GM11168 (cell line): ENCODE measurements around the gene YIF1B.

Experiments used
- in situ Hi-C: fragments of 300-500 bp; cut with MboI; formaldehyde crosslinking; loops from one replicate; pipeline ENCODE4 v1.12.0; 2022; ENCODE audit warnings: low sequenced_read_pairs; ENCODE audit not compliant: unreplicated experiment

The YIF1B gene

GRCh38 chr19:38281811-38282566, 33.8 kb downstream of the YIF1B start:
- in situ Hi-C loops: no loop called here

GRCh38 chr19:38280030-38280921, 35.5 kb downstream of the YIF1B start:
- in situ Hi-C loops: no loop called here

GRCh38 chr19:38278751-38279150, 37.0 kb downstream of the YIF1B start:
- in situ Hi-C loops: no loop called here

DNA sequence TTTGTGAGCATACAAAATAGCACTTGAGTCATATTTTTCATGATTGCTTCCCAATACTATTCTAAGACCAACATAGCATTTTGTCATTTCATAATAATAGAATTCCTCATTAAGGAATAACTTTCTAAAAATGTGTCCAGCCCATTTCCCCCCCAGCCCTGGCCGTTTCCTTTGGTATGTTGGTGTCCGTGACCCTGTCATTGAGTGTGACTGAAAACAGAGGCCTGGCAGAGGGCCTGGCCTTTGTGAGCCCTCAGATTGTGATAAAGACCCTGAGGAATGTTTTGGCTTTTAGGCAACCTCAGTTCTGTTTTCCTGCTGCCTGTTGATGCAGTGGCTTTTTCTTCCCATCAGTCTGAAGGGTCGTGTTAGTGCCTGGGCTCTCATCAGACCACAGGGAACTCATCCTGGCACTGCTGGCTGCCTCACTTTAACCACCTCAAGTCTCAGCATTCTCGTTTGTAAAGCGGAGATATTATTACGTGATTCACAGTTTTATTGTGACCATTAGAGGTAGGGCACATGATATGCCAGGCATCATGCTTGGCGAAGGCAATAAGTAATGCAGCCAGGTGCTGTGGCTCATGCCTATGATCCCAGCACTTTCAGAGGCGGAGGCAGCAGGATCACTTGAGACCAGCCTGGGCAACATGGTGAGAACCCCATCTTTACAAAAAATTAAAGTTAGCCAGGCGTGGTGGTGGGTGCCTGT, 37.6 kb downstream of the YIF1B start:
- in situ Hi-C loops: no loop called here

DNA sequence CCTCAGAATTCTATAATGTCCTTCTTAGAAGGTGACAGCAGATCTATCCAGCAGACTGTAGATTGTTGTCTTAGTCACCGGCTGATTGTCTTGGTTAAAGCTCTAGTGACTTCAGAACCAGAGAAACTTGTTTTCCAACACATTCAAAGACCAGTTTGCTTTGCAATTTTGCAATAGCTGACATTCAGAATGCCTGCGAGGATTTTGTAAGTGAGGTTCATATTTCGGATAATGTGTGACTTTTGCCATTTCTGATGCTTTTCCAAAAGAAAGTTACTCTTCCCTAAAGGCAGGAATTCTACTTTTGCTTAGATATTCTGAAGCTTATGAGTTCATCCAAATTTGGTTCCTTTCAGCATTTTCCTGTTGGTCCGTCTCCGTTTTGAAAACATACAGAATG, 38.2 kb downstream of the YIF1B start:
- in situ Hi-C loops: no loop called here

GRCh38 chr19:38276942-38277517, 38.7 kb downstream of the YIF1B start:
- in situ Hi-C loops: no loop called here

- in situ Hi-C loops: no loop called here
Measured at GRCh38 chr19:38274739-38275138, 41.0 kb downstream of the YIF1B start.

GRCh38 chr19:38273499-38273898, 42.2 kb downstream of the YIF1B start:
- in situ Hi-C loops: no loop called here

DNA sequence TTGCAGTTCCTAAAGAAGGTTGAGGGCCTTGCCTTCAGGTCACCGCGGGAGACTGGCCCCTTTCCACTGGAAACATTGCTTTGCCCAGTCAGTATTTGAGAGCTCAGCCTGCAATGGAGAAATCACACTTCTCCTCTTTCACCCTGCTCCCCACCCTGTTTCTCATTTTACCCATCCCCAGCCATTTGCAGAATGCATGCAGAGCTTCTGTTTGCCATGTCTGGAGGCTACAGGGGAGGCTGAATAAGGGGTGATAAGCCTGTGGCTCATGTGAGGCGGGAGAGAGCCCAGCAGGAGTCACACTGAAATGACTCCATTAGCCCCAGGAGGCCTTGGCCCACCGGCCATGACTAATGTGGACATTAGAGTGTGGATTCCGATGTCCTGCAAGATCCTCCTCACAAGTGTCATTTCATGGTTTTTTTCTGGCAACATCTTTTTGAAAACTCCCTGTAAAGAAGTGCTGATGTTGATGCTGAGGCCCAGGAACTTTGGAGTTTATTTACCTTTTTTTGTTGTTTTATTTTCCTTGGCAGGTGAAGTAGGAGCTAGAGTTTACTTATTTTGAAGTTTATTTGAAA, 45.1 kb downstream of the YIF1B start:
- in situ Hi-C loops: no loop called here

DNA sequence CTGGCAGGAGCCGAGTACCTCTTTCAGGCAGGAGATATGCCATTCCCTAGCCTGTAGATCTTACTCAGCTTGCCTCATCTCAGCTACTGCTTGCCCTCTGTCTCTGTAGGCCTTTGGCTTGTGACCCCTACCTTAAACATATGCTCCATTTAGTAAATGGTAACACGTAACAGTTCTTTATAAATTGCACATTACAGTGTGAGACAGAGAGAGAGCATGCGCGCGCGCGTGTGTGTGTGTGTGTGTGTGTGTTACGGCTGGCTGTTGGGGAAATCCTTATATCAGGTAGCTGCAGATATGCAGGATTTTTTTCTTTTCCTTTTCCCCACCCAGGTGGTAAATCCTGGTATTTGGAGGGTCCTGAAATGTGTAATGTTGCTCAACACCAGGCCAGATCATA, 47.2 kb downstream of the YIF1B start:
- in situ Hi-C loops: no loop called here

DNA sequence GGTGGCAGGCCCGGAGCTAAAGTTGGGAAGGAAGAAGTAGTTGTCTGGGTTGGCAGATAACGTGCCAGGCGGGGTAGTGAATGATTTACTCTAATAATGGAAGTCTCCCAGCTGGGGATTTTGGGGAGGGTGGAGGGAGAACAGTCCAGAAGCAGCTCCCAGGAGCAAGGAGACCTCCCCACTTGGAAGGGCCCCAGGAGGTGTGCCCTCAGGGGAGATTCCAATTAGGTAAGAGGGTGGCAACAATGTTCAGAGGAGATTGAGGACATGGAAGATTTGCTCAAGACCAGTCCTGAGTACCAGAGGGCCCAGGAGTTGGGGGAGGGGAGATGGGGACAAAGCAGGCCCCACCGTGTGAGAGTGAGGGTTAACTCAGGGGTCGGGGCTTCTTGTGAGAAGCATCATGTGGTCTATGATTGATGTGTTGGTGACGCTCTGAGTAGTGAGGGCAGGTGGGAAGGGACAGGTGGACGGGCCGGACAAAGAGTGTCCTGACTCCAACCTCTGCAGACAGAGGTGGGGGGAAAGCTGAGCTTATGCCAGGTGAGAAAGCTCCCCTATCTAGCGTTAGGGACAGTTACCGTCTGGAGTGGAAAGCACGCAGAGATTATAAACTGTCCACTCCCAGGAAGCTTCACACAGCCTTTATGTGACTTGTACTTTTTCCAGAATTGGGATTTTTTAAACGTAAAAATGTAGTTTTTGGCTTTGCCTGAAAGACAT, 47.8 kb downstream of the YIF1B start:
- in situ Hi-C loops: no loop called here

DNA sequence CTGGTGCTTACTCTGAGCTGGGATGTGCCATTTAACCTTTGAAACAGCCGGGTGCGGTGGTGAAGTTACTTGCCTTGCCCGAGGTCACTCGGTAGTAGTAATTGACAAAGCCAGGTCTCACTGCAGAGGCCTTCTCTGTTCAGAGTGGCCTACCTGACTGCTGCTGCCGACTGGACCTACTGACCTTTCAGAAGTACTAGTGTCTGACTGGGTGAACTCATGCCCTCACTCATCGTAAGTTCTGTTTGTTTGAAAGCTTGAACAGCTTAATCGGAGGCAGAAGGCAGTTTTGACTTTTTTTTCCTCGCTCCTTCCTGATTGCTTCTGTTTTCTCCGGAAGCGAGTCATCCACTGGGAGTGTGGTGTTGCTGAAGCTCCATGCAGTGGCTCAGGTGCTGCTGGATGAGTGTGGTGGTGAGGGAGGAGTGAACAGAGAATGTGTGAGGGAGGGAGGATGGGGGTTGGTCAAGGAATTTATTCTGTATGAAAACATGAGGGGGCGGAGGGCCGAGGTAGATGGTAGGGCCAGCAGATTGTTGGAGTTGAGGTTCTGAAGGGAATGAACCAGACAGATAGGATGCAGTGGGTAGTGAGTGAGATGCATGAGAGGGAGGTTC, 48.7 kb downstream of the YIF1B start:
- in situ Hi-C loops: no loop called here

DNA sequence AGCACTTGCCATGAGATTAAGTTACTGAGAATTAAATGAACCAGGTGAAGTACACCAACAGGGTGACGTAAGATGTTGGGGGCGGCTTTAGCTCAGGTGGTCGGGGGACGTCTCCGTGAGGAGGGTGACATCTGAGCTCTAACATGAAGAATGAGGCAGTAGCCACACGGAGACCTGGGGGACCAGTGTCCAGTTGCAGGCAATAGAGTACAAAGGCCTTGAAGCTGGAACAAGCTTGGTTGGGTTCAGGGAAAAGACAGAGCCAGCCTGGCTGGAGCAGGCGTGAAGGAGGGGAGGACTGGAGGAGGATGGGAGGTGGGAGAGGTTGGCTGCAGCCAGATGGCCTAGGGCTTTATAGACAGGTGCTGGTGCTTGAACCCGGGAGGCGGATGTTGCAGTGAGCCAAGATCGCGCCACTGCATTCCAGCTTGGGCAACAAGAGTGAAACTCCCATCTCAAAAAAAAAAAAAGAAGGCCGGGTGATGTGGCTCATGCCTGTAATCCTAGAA, 49.8 kb downstream of the YIF1B start:
- in situ Hi-C loops: no loop called here

GRCh38 chr19:38265213-38265861, 50.4 kb downstream of the YIF1B start:
- in situ Hi-C loops: no loop called here

DNA sequence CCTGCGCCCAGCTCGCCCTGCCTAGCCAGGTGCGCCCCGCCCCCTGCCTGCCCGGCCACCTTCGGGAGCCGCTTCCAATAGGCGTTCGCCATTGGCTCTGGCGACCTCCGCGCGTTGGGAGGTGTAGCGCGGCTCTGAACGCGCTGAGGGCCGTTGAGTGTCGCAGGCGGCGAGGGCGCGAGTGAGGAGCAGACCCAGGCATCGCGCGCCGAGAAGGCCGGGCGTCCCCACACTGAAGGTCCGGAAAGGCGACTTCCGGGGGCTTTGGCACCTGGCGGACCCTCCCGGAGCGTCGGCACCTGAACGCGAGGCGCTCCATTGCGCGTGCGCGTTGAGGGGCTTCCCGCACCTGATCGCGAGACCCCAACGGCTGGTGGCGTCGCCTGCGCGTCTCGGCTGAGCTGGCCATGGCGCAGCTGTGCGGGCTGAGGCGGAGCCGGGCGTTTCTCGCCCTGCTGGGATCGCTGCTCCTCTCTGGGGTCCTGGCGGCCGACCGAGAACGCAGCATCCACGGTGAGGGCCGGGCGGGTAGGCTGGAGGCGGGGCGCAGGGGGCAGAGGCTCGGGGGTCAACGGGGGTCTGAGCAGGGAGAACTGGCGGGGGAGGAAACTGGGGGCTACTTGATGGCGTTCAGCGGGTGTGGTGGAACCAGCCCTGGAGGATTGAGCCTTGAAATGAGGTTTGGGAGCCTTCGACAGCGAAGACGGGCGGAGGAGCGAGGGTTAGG, 51.1 kb downstream of the YIF1B start, which contains the start of gene SPINT2:
TSS of gene SPINT2 (plus strand) at position 88 of the 727 bp plus-strand sequence. CDS start at position 408, 320 bp downstream.
- in situ Hi-C loops: no loop called here

GRCh38 chr19:38263689-38264485, 51.9 kb downstream of the YIF1B start:
- in situ Hi-C loops: no loop called here
